Mammary epithelial cell (primary cell): ENCODE results near the gene ERN1.

Source experiments
- CTCF ChIP-seq, 2 donors: IDR thresholded peaks in 1 of 2; conservative IDR thresholded peaks in 1 of 2; 2 replicates each; pipeline ENCODE4 v1.5.1; 2011 to 2012; ENCODE audit warnings: inconsistent platforms in 2 of 2, low read length in 2 of 2, mild to moderate bottlenecking in 2 of 2, control low read depth in 1 of 2, low read depth in 1 of 2; ENCODE audit not compliant: insufficient read depth in 1 of 2; ENCODE audit errors: extremely low read depth in 1 of 2
- EZH2 ChIP-seq: IDR thresholded peaks from 2 replicates; pipeline ENCODE4 v1.6.1; 2012; ENCODE audit warnings: low read length, inconsistent platforms, borderline replicate concordance

DNA sequence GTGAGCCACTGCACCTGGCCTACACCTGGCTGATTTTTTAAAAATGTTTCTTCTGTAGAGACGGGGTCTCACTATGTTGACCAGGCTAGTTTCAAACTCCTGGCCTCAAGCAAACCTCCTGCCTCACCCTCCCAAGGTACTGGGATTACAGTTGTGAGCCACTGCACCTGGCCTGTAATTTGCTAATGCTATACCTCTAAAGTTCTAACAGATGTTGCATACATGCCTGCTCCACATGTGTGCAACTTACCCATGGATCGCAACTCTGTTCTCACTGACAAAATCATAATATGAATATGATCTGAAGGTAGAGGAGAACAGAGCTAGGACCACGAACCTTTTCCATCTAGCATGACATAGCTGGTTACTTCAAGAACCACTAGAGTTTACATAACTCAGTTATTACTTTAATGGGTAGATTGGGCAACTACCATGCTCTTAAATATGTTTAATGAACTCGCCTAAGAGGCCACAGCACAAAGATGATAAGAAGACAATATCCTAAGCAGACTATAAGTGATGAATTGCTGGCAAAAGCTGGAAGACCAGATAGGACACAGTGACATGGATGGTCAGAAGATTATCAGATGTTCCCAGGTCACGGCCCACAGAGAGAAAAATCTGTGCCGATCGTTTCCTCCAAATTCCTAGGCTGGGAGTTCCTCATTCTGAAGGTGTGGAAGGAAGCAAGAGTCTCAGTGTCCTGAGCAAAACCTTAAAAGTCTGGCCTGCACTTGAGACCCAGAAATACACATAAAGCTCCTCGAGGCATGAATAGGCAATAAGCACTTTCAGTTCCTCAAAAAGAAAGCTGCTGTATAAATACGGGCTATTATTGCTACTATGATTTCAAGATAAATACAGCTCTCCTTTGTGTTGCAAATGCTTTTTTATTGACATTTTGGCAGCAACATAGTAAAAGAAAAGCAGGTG, 55.9 kb downstream of the ERN1 start:
- no peak for TF ChIP-seq CTCF (conservative IDR thresholded peaks at IDR 0.05 in 1 of 2, IDR thresholded peaks at IDR 0.05 in 1 of 2; ENCODE audit: extremely low read depth in 1 of 2, insufficient read depth in 1 of 2, low read depth in 1 of 2, low read length in 2 of 2)
- TF ChIP-seq EZH2, result no peak
